Measurements from ENCODE around the gene HID1. TPM values are rescaled to one million over a fixed set of nuclear protein-coding genes. Genes with fewer than 3 reads are reported as not detected.

HID1 gene
- polyA plus RNA-seq, 1 donor from 2014 or later = 26.6 TPM

DNA sequence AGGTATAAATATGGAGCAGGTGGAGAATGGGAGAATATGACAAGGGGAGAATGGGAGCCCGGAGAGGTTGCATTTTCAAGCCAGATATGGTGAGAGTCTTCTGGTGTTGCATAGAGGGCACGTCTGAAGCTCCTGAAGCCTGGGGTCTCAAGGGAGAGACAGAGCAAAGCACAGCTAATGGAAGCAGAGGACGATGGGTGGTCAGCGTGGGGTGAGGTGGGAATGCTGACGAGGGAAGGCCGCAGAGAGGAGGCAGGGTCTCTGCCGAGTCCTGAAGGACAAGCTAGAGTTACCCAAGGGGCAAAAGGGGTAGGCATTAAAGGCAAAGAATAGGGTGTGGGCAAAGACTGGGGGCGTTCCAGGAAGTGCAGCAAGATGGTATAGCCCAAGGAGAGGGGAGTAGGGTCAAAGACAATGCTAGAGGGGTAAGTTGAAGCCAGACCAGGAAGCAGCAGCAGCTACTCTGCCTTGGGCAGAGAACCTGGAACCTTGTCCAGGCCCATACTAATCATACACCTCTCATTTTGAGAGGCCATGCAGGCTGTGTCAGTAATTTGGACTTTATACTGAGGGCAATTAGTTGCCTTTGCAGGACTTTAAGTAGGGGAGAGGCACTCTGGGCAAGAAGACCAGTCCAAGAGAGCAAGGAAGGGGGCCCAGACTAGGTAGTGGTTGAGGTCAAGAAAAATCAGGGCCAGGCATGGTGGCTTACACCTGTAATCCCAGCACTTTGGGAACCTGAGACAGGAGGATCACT is 34.2 kb downstream of the HID1 start:
- Histone ChIP-seq H3K27me3 (ENCODE audit: insufficient read depth, low read depth, low read length) (peaks cover 84% of the 10 kb centered on the region), H3K4me3 (ENCODE audit: low read length) (no peak overlapping the region), H3F3A (ENCODE audit: insufficient read depth, low read length, poor library complexity, severe bottlenecking) (no peaks in the 10 kb centered on the region), H3K9me2 (ENCODE audit: insufficient read depth, low read length) (no peaks in the 10 kb centered on the region), H3K9ac (ENCODE audit: low read length) (no peak overlapping the region), H2AFZ (ENCODE audit: low read depth, low read length) (no peak overlapping the region), H3K36me3 (ENCODE audit: insufficient read depth, low read length) (no peaks in the 10 kb centered on the region), H3K4me2 (ENCODE audit: low read length) (no peak overlapping the region), H3K27ac (ENCODE audit: low read length) (no peak overlapping the region), H3K9me3 (ENCODE audit: low read length) (no peaks in the 10 kb centered on the region), H4K20me1 (ENCODE audit: insufficient read depth) (no peaks in the 10 kb centered on the region), H3K79me2 (replicated peaks; ENCODE audit: insufficient read depth, low read length) (no peaks in the 10 kb centered on the region)
- no peak for TF ChIP-seq TAF1 (IDR thresholded peaks at IDR 0.05; ENCODE audit: low read depth)
- TF ChIP-seq, protein P1, sequence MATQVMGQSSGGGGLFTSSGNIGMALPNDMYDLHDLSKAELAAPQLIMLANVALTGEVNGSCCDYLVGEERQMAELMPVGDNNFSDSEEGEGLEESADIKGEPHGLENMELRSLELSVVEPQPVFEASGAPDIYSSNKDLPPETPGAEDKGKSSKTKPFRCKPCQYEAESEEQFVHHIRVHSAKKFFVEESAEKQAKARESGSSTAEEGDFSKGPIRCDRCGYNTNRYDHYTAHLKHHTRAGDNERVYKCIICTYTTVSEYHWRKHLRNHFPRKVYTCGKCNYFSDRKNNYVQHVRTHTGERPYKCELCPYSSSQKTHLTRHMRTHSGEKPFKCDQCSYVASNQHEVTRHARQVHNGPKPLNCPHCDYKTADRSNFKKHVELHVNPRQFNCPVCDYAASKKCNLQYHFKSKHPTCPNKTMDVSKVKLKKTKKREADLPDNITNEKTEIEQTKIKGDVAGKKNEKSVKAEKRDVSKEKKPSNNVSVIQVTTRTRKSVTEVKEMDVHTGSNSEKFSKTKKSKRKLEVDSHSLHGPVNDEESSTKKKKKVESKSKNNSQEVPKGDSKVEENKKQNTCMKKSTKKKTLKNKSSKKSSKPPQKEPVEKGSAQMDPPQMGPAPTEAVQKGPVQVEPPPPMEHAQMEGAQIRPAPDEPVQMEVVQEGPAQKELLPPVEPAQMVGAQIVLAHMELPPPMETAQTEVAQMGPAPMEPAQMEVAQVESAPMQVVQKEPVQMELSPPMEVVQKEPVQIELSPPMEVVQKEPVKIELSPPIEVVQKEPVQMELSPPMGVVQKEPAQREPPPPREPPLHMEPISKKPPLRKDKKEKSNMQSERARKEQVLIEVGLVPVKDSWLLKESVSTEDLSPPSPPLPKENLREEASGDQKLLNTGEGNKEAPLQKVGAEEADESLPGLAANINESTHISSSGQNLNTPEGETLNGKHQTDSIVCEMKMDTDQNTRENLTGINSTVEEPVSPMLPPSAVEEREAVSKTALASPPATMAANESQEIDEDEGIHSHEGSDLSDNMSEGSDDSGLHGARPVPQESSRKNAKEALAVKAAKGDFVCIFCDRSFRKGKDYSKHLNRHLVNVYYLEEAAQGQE (IDR thresholded peaks at IDR 0.05; ENCODE audit: borderline replicate concordance) = no peak
- no peak for TF ChIP-seq POLR2AphosphoS5 (IDR thresholded peaks at IDR 0.05)
- no peak for TF ChIP-seq EP300 (conservative IDR thresholded peaks at IDR 0.05; ENCODE audit: poor library complexity, severe bottlenecking)
- TF ChIP-seq, protein P2, sequence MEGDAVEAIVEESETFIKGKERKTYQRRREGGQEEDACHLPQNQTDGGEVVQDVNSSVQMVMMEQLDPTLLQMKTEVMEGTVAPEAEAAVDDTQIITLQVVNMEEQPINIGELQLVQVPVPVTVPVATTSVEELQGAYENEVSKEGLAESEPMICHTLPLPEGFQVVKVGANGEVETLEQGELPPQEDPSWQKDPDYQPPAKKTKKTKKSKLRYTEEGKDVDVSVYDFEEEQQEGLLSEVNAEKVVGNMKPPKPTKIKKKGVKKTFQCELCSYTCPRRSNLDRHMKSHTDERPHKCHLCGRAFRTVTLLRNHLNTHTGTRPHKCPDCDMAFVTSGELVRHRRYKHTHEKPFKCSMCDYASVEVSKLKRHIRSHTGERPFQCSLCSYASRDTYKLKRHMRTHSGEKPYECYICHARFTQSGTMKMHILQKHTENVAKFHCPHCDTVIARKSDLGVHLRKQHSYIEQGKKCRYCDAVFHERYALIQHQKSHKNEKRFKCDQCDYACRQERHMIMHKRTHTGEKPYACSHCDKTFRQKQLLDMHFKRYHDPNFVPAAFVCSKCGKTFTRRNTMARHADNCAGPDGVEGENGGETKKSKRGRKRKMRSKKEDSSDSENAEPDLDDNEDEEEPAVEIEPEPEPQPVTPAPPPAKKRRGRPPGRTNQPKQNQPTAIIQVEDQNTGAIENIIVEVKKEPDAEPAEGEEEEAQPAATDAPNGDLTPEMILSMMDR (IDR thresholded peaks at IDR 0.05; ENCODE audit: poor library complexity, severe bottlenecking) = no peak
- TF ChIP-seq MXI1 (conservative IDR thresholded peaks at IDR 0.05; ENCODE audit: poor library complexity, severe bottlenecking) = no peak
- TF ChIP-seq RAD21 (conservative IDR thresholded peaks at IDR 0.05) = no peak
- TF ChIP-seq EZH2 (IDR thresholded peaks at IDR 0.05; ENCODE audit: borderline replicate concordance, insufficient read depth, low read length, poor library complexity, severe bottlenecking) = no peak
- no peak for TF ChIP-seq SMC3 (conservative IDR thresholded peaks at IDR 0.05; ENCODE audit: poor library complexity)

DNA sequence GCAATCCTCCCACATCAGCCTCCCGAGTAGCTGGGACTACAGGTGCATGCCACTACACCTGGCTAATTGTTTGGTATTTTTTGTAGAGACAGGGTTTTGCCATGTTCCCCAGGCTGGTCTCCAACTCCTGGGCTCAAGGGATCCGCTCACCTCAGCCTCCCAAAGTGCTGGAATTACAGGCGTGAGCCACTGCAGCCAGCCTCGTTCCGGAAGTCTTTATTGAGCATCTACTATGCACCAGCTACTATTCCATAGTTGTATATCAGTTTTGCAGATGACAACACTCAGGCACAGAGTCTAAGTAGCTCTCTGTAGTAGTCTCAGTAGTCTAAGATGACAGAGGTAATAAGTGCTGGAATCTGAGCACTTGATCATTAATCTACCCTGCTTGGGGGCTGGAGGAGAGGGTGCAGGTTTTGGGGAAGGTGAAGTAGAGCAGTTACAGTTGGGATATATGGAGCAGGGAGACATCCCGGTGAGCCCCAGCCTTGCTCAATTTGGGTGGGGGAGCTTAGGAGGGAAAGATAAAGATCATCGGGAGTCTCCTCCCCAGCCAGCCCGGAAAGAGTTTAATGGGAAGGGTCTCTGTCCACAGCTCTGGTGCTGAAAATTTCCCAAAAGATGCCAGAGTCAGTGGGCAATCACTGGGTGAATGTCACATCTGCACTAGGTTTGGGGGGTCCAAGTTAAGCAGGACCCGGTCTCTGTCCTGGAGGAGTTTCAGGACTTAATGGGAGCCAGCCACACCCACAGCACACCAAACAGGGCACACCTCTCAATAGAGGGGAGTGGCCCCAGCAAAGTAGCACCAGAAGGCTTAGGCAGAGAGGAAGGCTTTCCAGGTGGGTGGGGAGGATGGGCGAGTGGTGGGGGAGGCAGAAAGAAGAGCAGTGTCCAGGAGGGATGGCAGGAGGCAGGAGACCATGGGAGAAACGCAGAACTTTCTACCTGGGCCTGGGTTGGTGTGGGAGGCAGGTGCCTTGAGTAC is 35.2 kb downstream of the HID1 start:
- no peak overlapping the region for H3K27ac ChIP-seq (ENCODE audit: low read length)
- no peak overlapping the region for H3K4me2 ChIP-seq (ENCODE audit: low read length)
- H3K79me2 ChIP-seq (replicated peaks; ENCODE audit: insufficient read depth, low read length) = no peaks in the 10 kb centered on the region
- no peaks in the 10 kb centered on the region for H3K9me3 ChIP-seq (ENCODE audit: low read length)
- H3K4me3 ChIP-seq (ENCODE audit: low read length) = no peak overlapping the region
- no peaks in the 10 kb centered on the region for H4K20me1 ChIP-seq (ENCODE audit: insufficient read depth)
- H3K36me3 ChIP-seq (ENCODE audit: insufficient read depth, low read length) = no peaks in the 10 kb centered on the region
- H3K9ac ChIP-seq (ENCODE audit: low read length) = no peak overlapping the region
- TF ChIP-seq POLR2AphosphoS5 (IDR thresholded peaks at IDR 0.05) = no peak
- no peak for TF ChIP-seq MXI1 (conservative IDR thresholded peaks at IDR 0.05; ENCODE audit: poor library complexity, severe bottlenecking)
- no peak for TF ChIP-seq TAF1 (IDR thresholded peaks at IDR 0.05; ENCODE audit: low read depth)
- no peak for TF ChIP-seq RAD21 (conservative IDR thresholded peaks at IDR 0.05)
- no peak for TF ChIP-seq EZH2 (IDR thresholded peaks at IDR 0.05; ENCODE audit: borderline replicate concordance, insufficient read depth, low read length, poor library complexity, severe bottlenecking)
- H3K9me2 ChIP-seq (ENCODE audit: insufficient read depth, low read length) = no peaks in the 10 kb centered on the region
- no peaks in the 10 kb centered on the region for H3F3A ChIP-seq (ENCODE audit: insufficient read depth, low read length, poor library complexity, severe bottlenecking)
- peaks cover 94% of the 10 kb centered on the region for H3K27me3 ChIP-seq (ENCODE audit: insufficient read depth, low read depth, low read length)
- H2AFZ ChIP-seq (ENCODE audit: low read depth, low read length) = no peak overlapping the region

Measured in neural cell (in vitro differentiated cells).